Spinal cord (tissue), 10 donors: ENCODE results near the gene FCGBP. TPM values are rescaled to one million over a fixed set of nuclear protein-coding genes. Genes with fewer than 3 reads are reported as not detected.
"Not testable (repeated sequence)": the region's sequence is repeated elsewhere in the genome, so short reads cannot be mapped to it uniquely, and the experiment has no call there.

Source experiments
- DNase-seq, 6 donors: peaks; one replicate each; pipeline versions ENCODE4 v3.0.0 to v3.0.0-alpha.2; 2013 to 2015; ENCODE audit warnings: low spot score in 6 of 6, low read depth in 4 of 6
- H3K27ac ChIP-seq: one replicate; pipeline ENCODE4 v1.5.1; 2013; ENCODE audit warnings: low read depth, low read length, control low read depth
- H3K27me3 ChIP-seq: one replicate; pipeline ENCODE4 v1.6.1; 2013; ENCODE audit warnings: low read length; ENCODE audit not compliant: control insufficient read depth, insufficient read depth
- H3K36me3 ChIP-seq: one replicate; pipeline ENCODE4 v1.6.1; 2013; ENCODE audit warnings: low read length; ENCODE audit not compliant: control insufficient read depth, insufficient read depth
- H3K4me1 ChIP-seq: one replicate; pipeline ENCODE4 v1.6.1; 2013; ENCODE audit warnings: low read length; ENCODE audit not compliant: control insufficient read depth, insufficient read depth
- H3K4me3 ChIP-seq: one replicate; pipeline ENCODE4 v1.5.1; 2013; ENCODE audit warnings: low read depth, low read length, control low read depth
- H3K9me3 ChIP-seq: one replicate; pipeline ENCODE4 v1.6.1; 2013; ENCODE audit warnings: low read length; ENCODE audit not compliant: control insufficient read depth, insufficient read depth
- WGBS: methylation state at CpG from one replicate; pipeline ENCODE4 v1.1.5; 2013; ENCODE audit warnings: missing lambda C conversion rate; ENCODE audit not compliant: insufficient coverage; 5-methylcytosine and 5-hydroxymethylcytosine counted together
- polyA plus RNA-seq, 2 donors: library from polyadenylated mRNA; unstranded; fragments of 120-200 nt; gene quantifications; one replicate each; pipeline ENCODE4 v1.2.1, GENCODE V29; 2013; ENCODE audit not compliant: insufficient read length in 2 of 2
- total RNA-seq, 2 donors: library from RNA; depleted of rRNA in 1 of 2; stranded (reverse); fragments of 120-200 nt in 1 of 2; fragments of >200 nt in 1 of 2; gene quantifications; one replicate each; pipeline versions ENCODE4 v1.2.3 to v1.2.4, GENCODE V29; 2013 to 2014
- donor health status: healthy.

The FCGBP gene
- total and polyA plus RNA-seq, 4 donors, result 2.0 to 3.7 (median 2.6) TPM

DNA sequence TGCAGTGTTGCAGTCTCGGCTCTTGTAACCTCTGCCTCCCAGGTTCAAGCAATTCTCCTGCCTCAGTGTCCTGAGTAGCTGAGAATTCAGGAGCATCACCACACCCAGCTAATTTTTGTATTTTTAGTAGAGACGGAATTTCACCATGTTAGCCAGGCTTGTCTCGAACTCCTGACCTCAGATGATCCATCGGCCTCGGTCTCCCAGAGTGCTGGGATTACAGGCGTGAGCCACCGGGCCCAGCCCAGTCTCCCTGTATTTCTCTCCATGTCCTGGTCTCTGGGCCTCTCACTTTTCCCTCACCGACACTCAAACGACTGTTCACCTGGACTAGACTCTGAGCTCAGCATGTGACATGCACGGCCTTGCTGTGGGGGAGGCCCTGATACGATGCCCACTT lies 39.3 kb downstream of the FCGBP start:
- H3K9me3 ChIP-seq, H3K4me3 ChIP-seq, DNase-seq, H3K27me3 ChIP-seq, H3K4me1 ChIP-seq, H3K36me3 ChIP-seq, H3K27ac ChIP-seq: not testable (repeated sequence)
- whole genome bisulfite sequencing, result 95% methylated on average over 7 of the region's 11 CpGs

DNA sequence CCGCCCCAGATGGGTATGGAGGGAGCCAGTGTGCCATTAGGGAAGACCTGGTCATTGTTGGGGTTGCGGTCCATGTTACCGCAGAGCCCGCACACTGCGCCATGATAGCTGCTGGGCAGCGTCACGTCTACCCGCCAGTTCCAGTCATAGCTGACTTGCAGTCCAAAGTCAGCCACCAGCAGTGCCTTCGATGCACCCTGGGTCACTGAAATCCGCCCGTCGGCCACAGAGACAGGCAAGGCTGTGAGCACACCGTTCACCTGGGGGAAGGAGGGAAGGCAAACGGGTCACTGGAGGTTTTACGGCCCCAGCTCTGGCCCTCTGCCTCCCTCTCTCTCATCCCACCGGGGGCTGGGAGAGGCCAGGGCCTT lies 40.2 kb downstream of the FCGBP start:
- not testable (repeated sequence) for H3K27me3 ChIP-seq, H3K36me3 ChIP-seq, H3K9me3 ChIP-seq, H3K4me3 ChIP-seq, DNase-seq, H3K27ac ChIP-seq, H3K4me1 ChIP-seq
- 91% methylated on average over 10 of the region's 16 CpGs for WGBS

DNA sequence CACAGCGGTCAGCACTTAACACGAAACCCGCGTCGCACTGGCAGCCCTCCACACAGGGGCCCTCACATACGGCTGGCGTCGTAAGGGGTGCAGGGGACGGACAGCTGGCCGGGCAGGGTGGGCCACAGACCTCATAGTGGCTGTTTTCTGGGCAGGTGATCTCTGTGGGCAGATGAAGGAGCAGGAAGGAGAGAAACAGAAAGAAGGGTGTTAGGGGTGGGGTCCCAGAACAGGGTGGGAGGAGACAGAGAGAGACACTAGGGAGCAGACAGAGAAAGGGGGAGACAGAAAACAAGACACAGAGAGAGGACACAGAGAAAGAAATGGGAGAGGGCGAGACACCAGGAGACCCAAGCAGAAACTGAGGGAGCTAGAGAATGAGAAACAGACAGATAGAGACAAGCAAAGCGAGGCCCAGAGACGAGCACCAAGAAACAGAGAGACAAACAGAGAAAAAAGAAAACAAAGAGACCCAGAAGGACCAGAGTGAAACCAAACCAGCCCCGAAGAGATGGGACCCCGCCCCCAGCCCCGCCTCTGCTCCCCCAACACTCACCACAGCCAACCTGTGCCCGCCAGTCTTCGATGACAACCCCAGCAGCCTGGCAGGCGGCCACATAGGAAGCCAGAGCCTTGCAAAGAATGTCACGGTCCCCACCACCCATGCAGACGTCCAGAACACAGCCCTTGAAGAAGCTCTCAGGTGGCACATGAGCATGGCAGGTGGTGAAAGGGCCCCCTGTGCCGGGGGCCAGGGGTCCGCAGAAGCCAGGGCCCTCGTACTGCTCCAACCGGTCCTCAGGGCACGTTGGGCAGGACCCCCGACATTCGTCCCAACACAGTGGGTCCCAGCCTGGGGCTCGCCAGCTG lies 40.8 kb downstream of the FCGBP start:
- not testable (repeated sequence) for H3K27me3 ChIP-seq, H3K27ac ChIP-seq, H3K4me1 ChIP-seq, H3K4me3 ChIP-seq, H3K9me3 ChIP-seq, H3K36me3 ChIP-seq, DNase-seq
- WGBS, result 57% methylated on average over 5 of the region's 29 CpGs

DNA sequence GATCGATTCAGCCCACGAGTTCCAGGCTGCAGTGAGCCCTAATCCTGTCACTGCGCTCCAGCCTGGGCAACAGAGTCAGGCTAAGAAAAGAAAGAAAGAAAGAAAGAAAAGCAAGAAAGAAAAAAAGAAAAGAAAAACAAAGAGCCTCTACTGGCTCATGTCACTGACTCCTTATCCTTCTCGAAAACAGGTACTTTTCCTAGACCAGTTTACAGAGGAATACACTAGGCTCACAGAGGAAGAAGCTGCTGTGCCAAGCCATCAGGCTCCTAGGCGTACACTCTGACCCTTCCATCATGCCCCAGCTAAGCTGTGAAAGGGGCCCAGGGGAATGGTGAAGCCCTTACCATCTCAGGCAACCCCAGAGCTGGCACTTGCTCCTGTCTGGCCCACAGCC lies 41.9 kb downstream of the FCGBP start:
- not testable (repeated sequence) for H3K4me1 ChIP-seq, H3K27ac ChIP-seq, H3K9me3 ChIP-seq, H3K36me3 ChIP-seq, H3K27me3 ChIP-seq, DNase-seq, H3K4me3 ChIP-seq
- 66% methylated on average over 4 of the region's 5 CpGs for WGBS

DNA sequence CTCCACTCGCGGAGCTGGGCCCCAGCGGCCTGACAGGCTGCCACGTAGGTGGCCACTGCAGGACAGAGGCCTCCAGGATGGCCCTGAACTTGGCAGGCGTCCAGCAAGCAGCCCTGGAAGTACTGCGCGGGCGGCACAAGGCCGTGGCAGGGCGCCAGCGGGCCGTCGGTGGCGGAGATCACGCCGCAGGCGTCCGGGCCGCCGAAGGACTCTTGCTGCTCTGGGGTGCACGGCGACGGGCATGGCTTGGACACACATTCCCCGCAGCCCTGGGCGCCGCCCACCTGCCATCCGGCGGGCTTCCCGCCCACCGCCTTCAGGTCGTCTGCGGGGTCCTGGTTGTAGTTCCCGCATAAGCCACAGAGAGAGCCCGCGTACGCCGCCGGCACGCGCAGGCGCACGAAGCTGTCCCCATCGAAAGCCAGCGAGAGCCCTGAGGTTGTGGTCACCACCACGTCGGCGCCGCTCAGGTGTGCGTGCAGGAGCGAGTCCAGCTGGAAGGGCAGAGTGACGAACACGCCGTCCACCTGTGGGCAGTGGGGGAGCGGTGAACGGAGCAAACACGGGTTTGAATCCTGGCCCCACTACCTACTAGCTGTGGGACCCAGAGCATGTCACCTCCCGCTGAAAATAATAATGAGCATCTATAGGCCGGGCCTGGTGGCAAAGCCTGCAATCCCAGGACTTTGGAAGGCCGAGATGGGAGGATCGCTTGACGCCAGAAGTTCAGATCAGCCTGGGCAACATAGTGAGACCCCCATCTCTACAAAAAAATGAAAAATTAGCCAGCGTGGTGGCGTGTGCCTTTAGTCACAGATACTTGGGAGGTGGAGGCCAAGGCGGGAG lies 42.6 kb downstream of the FCGBP start:
- not testable (repeated sequence) for H3K27me3 ChIP-seq, H3K4me3 ChIP-seq, H3K4me1 ChIP-seq, H3K9me3 ChIP-seq, H3K36me3 ChIP-seq, H3K27ac ChIP-seq
- 39% methylated on average over 64 of the region's 64 CpGs for WGBS
- peak in 1 of 6 donors; percentile 28 for DNase-seq

DNA sequence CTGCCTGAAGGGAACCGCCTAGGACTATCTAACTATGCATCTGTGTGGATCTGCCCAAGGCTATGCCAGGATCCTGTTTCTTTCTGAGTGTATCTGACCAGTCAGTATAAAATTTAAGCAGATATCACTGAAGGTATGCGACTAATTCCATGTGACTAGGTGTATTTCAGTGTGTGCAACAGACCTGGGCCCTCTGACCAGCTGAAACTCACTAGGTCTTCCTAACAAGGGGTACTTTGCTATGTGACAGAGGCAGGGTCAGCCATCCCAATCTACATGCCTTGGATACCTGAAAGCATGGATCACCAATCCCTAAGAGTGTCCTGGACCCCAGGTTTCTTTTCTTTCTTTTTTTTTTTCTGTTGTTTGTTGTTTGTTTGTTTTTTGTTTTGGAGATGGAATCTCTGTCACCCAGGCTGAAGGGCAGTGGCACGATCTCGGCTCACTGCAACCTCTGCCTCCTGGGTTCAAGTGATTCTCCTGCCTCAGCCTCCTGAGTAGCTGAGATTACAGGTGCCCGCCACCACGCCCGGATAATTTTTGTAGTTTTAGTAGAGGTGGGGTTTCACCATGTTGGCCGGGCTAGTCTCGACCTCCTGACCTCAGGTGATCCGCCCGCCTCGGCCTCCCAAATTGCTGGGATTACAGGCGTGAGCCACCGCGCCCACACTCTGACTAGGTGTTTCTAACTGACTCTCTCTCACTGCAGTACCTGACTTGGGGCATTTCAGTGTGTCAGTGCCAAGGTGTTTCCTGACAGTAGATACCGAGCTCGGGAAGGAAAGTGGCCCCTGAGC lies 43.5 kb downstream of the FCGBP start:
- Histone ChIP-seq H3K9me3 (no peaks in the 10 kb centered on the region), H3K27ac (no peak overlapping the region), H3K36me3 (no peaks in the 10 kb centered on the region), H3K27me3 (no peaks in the 10 kb centered on the region), H3K4me3 (no peak overlapping the region), H3K4me1 (no peaks in the 10 kb centered on the region)
- WGBS, result 93% methylated on average over 17 of the region's 17 CpGs
- no peak for DNase-seq

DNA sequence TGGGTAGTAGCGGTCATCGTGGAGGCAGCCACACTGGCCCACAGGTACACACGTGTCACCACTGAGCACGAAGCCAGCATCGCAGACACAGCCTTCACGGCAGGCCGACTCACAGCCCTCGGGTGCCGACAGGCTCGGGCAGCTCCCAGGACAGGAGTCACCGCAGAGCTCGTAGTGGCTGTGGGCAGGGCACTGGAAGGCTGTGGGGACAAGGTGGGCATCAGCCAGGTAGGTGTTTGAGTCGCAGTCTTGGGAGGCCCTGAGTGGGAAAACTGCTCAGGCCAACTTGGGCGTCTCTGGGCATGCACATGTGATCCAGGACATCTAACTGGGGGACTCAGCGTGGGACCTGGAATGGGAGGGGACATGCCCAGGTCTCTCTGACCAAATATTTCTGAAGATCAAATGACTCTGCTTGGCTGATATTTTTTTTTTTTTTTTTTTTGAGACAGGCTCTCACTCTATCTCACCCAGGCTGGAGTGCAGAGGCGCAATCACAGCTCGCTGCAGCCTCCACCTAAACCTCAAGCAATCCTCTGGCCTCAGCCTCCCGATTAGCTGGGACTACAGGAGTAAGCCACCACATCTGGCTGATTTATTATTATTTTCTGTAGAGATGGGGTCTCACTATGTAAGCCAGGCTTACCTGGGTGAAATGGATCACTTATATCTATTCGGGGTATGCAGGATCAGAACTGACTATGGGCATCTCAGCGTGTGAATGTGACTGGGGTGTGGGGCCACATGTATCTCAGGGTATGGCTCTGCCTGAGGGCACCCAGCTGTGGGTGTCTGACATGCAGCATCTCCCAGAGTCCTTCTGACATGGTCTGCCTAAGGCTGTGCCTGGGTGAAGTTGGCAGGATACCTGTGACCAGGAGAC lies 44.3 kb downstream of the FCGBP start:
- H3K4me3 ChIP-seq, H3K9me3 ChIP-seq, H3K27me3 ChIP-seq, H3K36me3 ChIP-seq, H3K27ac ChIP-seq, DNase-seq, H3K4me1 ChIP-seq: not testable (repeated sequence)
- WGBS, result 94% methylated on average over 15 of the region's 20 CpGs

DNA sequence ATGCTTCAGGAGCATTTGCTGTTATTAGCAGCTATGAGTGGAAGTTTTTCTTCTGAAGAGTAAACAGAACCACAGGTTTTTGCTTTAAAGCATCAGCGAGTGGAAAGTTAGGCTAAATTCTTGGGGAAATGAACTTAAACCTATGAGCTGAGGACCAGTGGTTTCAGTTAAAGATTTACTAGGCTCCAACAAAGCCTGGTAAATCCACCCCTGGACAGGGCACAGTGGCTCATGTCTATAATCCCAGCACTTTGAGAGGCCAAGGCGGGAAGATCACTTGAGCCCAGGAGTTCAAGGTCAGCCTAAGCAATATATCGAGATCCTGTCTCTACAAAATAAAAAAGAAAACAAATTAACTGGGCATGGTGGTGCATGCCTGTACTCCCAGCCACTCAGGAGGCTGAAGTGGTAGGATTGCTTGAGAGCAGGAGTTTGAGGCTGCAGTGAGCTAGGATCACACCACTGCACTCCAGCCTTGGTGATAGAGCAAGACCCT lies 46.9 kb downstream of the FCGBP start:
- not testable (repeated sequence) for H3K4me1 ChIP-seq, DNase-seq, H3K4me3 ChIP-seq, H3K36me3 ChIP-seq, H3K9me3 ChIP-seq, H3K27me3 ChIP-seq, H3K27ac ChIP-seq
- WGBS, result no CpG with 5 or more reads among the region's 3 CpGs
